GM21576 (cell line): ENCODE measurements around the gene SENP2.
"Not testable (repeated sequence)": the region's sequence is repeated elsewhere in the genome, so short reads cannot be mapped to it uniquely, and the experiment has no call there.

ENCODE experiments used
- ATAC-seq: cut with Tn5 transposase; IDR thresholded peaks from one replicate; pipeline ENCODE4 v1.9.1; 2021; ENCODE audit warnings: mild to moderate bottlenecking, moderate library complexity; ENCODE audit not compliant: unreplicated experiment

The SENP2 gene

DNA sequence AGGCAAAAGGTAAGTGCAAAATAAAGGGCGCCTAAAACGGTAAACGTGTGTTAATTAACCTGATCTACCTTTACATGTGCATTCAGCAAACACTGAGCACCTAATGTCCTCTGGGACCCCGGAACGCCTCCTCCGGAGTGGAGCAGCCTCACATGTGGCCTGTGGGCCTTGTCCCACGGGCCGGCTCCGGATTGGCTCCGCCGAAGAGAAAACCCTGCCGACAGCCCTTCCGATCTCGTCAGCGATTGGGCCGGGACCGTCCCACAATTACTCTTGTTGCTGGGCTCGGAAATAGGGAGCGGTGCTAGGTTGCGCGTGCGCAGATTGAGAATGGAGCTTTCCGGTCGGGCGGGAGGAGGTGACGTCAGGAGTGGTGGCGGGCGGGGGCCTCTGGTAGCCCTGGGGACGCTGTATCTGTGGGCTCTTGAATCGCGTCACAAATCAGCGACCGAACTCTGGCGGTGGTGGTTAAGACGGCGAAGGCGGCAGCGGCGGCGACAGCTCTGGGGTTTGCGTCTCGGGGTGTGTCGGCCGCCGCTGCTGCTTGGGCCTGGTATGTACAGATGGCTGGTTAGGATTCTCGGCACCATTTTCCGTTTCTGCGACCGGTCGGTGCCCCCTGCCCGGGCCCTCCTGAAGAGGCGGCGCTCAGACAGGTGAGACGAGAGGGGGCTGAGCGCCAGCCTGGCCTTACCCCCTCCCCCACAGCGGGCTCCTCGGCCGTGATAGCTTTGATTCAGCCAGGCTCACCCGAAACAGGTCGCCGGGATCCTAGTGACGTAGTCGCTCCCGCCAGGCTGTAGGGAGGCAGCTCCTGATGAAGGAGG lies at the start of gene SENP2:
Gene SENP2, plus strand, starts transcription at position 437 of the 827 bp plus-strand sequence. Its CDS starts 119 bp downstream, at position 556.
- peak; percentile 95 for ATAC-seq

GRCh38 chr3:185537369-185537970 lies 48.6 kb upstream of the SENP2 start:
- ATAC-seq = peak; percentile 99

GRCh38 chr3:185539934-185540333 lies 46.2 kb upstream of the SENP2 start:
- no peak for ATAC-seq

DNA sequence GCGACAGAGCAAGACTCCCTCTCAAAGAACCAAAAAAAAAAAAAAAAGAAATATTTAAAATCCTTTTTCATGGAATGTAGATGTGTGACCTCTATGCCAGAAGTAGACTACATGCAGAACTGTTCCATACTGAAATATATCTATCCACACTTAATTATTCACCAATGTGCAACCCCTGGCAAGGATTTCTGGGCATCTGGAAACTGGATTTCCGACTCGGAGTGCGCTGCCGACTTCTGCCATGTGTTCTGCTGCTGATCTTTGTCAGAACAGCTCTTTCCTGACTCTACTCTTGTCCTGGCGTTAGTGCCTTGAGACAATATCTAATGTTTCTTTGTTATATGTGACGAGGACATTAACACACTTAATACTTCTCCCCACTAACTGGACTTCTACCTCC lies 45.4 kb upstream of the SENP2 start:
- ATAC-seq = no peak

- no peak for ATAC-seq
Measured at GRCh38 chr3:185549122-185549521, 37.0 kb upstream of the SENP2 start.

GRCh38 chr3:185549651-185550111 lies 36.4 kb upstream of the SENP2 start:
- no peak for ATAC-seq

- peak; percentile 56 for ATAC-seq
Measured at GRCh38 chr3:185552358-185552877, 33.7 kb upstream of the SENP2 start, which contains the start of gene LIPH. Gene LIPH (minus strand): TSS chr3:185552588. CDS start chr3:185552471, 117 bp downstream.

GRCh38 chr3:185555101-185555501 lies 31.0 kb upstream of the SENP2 start:
- ATAC-seq = no peak

GRCh38 chr3:185555860-185556347 lies 30.2 kb upstream of the SENP2 start:
- ATAC-seq = no peak

DNA sequence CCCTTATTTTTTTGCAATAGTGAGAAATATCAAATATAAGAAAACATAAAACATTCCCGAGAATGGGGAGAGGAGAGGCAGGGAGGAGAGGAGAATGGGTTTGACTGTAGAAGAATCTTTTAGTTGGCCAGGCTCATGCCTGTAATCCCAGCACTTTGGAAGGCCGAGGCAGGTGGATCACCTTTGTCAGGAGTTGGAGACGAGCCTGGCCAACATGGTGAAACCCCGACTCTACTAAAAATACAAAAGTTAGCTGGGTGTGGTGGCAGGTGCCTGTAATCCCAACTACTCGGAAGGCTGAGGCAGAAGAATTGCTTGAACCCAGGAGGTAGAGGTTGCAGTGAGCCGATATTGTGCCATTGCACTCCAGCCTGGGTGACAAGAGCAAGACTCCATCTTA lies 29.5 kb upstream of the SENP2 start:
- not testable (repeated sequence) for ATAC-seq

DNA sequence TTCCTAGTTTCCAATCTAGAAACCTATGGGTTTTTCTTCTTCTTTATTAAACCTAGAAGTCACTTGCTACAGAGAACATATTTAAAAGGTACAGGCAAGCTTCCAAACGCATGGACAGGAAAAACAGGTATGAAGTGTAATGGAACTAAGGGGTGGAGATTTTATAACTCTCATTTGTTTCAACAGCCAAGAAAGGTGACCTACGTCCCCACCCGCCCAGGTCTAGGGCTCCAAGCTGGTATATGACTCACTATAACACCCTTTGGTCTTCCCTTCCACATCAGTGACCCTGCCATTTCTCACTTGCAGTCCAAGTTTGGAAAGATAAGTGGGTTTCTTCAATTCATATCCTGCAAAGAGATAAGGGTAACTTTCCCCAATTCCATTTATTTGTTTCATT lies 27.7 kb upstream of the SENP2 start:
- ATAC-seq = peak; percentile 6

- no peak for ATAC-seq
Measured at GRCh38 chr3:185559706-185560090, 26.4 kb upstream of the SENP2 start.

DNA sequence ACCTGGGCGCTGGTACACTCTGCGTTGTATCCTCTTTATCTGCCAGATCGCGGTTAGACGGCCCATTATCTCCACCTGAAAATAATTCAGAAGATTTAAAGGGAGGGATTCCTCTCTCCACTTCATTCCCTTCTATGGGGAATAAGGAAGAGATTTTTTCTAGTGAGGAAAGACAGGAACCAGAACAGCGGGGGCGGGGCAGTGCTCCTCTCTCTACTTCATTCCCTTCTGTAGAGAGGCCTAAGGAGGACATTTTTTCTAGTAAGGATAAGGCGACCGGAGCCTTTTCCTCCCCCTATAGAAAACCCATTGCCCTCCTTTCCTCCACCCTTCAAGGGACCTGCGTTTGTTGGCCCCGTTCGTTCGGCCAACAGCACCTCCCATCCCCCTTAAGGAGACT lies 25.4 kb upstream of the SENP2 start:
- ATAC-seq = no peak

DNA sequence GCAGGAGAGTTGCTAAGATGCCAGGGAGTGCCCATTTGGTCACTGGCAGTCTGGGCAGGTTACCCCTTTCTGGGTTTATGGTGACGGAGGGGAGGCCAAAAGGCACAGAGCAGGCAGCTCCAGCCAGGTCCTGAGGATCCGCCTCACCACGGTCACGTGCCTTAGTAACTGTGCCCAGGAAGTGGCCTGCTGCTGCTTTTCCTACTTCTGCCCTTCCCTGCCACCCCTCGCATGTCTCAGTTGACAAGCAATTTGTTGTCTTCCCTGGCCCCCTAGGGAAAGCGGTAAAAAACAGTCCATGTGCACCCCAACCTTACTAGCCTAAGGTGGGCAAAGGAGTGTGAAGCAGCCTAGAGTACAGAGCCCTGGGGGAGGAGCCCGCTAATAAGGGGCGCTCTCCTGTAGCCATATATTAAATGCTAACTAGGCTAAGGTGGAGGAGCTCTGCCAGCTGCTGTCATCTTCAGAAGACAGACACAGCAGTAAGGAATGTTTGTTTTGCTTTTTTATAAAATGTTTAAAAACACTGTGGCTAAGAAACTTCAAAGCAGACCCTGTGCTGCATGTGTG lies 24.6 kb upstream of the SENP2 start:
- no peak for ATAC-seq

- ATAC-seq = no peak
Measured at GRCh38 chr3:185561958-185562357, 24.1 kb upstream of the SENP2 start.

- ATAC-seq = no peak
Measured at GRCh38 chr3:185572183-185572582, 13.9 kb upstream of the SENP2 start.

- peak; percentile 85 for ATAC-seq
Measured at GRCh38 chr3:185575108-185575869, 10.8 kb upstream of the SENP2 start.

DNA sequence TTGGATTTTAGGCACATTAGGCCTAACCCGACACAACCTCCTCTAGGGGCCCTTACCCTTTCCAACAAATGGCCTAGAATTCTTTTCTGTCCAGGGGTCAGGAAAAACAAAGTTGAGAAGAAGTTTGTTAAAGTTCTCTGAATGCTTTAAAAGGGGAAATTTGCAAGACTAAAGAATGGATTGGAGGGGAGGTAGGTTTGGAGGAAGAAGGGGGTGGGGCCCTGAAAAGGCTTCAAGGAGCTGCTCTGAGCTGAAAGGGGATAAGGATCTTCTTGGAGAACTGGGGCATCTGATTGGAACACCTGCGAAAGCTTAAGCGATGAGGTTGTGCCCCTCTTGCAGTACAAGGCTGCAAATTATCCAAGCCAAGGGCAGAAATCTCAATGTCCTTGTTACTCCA lies 3.9 kb upstream of the SENP2 start:
- no peak for ATAC-seq

DNA sequence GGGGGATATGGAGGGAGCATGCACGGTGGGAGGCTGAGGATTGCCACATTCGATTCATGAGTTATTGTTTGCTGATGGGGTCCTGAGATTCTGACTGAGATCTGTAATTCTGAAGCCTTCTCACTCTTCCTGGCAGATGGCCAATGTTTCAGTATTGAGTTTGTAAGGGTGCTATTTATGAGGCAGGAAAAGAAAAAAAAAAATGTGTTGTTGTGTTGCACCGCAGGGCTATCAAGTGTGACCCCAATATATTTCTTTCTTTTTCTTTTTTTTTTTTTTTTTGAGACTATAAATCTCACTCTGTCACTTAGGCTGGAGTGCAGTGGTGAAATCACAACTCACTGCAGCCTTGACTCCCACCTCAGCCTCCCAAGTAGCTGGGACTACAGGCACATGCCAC lies 3.2 kb upstream of the SENP2 start:
- no peak for ATAC-seq

DNA sequence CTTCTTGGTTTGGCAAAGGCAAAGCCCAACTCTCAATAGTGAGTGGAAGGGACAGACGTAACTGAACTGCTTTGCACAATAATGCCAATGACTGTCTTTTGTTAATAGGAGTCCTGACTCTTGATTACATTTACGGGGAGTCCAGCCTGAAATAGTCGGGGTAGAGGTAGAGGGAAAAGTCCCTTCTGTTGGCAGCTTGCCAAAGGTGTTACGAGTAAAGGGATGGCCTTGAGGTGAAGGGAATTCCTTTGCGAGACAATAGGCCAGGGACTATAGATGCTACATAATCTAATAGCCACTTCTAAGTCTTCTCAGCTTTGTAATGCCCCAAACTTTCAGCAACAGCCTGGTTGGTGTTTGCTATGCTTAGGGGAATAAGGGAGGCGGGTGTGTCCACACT lies 2.2 kb upstream of the SENP2 start:
- ATAC-seq = no peak

GRCh38 chr3:185584686-185585085 lies 1.4 kb upstream of the SENP2 start:
- no peak for ATAC-seq
